GM06990 (cell line): ENCODE results near the gene SMAGP.
"Not testable (repeated sequence)": the region's sequence is repeated elsewhere in the genome, so short reads cannot be mapped to it uniquely, and the experiment has no call there.

Source experiments
- DNase-seq: peaks from one replicate; pipeline ENCODE4 v3.0.0-alpha.2; 2011; ENCODE audit not compliant: insufficient read length; ENCODE audit errors: extremely low read depth
- H3K27me3 ChIP-seq: replicated peaks from 2 replicates; pipeline ENCODE4 v1.6.0; 2011; ENCODE audit warnings: low read length; ENCODE audit not compliant: control insufficient read depth, insufficient read depth
- H3K36me3 ChIP-seq: 2 replicates; pipeline ENCODE4 v1.5.1; 2011; ENCODE audit warnings: low read length; ENCODE audit not compliant: control insufficient read depth, insufficient read depth
- H3K4me3 ChIP-seq: replicated peaks from 2 replicates; pipeline ENCODE4 v1.5.1; 2011; ENCODE audit warnings: low read depth, mild to moderate bottlenecking, control low read depth, low read length
- TF ChIP-seq, protein P1 (sequence below): IDR thresholded peaks from 2 replicates; pipeline ENCODE4 v1.5.1; 2011; ENCODE audit warnings: low read length, control low read depth, mild to moderate bottlenecking, inconsistent platforms; ENCODE audit not compliant: insufficient read depth, poor library complexity, severe bottlenecking

The SMAGP gene

DNA sequence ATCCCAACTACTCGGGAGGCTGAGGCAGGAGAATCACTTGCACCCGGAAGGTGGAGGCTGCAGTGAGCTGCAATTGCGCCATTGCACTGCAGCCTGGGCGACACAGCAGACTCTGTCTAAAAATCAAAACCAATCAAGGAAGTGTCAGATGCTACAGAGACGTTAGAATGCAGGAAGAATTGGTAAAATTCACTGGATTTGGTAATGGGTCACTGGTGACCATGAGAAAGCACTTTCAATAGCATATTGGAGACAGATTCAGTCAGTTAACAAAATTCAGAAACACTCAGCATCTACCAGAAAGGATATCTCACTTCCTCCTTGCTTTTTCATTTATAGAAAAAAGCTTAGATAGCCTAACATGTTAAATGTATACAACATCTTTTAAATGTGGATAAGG is 36.3 kb upstream of the SMAGP start:
- no peak overlapping the region for H3K4me3 ChIP-seq
- TF ChIP-seq, protein P1, sequence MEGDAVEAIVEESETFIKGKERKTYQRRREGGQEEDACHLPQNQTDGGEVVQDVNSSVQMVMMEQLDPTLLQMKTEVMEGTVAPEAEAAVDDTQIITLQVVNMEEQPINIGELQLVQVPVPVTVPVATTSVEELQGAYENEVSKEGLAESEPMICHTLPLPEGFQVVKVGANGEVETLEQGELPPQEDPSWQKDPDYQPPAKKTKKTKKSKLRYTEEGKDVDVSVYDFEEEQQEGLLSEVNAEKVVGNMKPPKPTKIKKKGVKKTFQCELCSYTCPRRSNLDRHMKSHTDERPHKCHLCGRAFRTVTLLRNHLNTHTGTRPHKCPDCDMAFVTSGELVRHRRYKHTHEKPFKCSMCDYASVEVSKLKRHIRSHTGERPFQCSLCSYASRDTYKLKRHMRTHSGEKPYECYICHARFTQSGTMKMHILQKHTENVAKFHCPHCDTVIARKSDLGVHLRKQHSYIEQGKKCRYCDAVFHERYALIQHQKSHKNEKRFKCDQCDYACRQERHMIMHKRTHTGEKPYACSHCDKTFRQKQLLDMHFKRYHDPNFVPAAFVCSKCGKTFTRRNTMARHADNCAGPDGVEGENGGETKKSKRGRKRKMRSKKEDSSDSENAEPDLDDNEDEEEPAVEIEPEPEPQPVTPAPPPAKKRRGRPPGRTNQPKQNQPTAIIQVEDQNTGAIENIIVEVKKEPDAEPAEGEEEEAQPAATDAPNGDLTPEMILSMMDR, result no peak

DNA sequence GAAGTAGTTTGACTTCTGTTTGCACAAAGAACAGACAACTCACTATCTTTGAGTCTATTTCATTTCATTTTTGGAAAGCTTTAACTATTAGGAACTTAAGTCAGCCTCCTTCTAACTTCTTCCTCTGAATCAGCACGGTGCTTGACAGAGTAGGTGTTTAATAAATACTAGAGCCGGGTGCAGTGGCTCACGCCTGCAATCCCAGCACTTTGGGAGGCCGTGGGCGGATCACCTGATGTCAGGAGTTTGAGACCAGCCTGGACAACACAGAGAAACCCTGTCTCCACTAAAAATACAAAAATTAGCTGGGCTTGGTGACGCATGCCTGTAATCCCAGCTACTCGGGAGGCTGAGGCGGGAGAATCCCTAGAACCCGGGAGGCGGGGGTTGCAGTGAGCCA is 30.6 kb upstream of the SMAGP start:
- DNase-seq, H3K4me3 ChIP-seq, H3K27me3 ChIP-seq: not testable (repeated sequence)
- peaks cover 21% of the 10 kb centered on the region for H3K36me3 ChIP-seq

More for the DNA sequence above, 36.3 kb upstream of the SMAGP start:
- DNase-seq, result no peak
- H3K27me3 ChIP-seq, result no peaks in the 10 kb centered on the region
- H3K36me3 ChIP-seq, result peaks cover 20% of the 10 kb centered on the region

DNA sequence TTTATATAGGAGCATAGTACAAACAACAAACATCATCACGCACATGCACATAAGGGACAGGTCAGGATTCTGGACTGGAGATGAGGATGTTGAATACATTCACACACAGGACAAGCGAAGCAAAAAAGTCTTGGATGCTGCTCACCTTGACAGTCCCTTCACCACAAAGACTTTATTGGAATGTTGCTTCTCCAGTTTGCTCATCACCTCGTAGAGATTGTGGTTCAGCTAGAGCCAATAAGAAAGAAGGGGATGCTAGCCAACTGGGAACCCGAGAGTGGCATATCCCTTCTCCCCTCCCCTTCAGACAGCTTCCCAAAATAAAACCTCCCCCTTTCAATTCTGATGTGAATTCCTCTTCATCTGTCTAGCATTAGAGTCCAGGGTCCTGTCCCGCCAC is 25.4 kb upstream of the SMAGP start:
- no peak overlapping the region for H3K4me3 ChIP-seq
- TF ChIP-seq, protein P1, result no peak
- peaks cover 11% of the 10 kb centered on the region for H3K36me3 ChIP-seq
- no peaks in the 10 kb centered on the region for H3K27me3 ChIP-seq
- DNase-seq, result no peak

DNA sequence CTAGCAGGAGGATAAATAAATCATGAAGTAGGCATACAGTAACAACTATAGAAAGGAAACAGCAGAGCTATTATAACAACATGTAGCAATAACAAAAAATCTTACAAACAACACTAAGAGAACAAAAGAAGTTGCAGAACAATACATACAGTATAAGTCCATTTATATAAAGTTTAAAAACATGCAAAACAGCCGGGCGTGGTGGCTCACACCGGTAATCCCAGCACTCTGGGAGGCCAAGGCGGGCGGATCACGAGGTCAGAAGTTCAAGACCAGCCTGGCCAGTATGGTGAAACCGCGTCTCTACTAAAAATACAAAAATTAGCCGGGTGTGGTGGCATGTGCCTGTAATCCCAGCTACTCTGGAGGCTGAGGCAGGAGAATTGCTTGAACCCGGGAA is 23.9 kb upstream of the SMAGP start:
- H3K27me3 ChIP-seq, H3K4me3 ChIP-seq, H3K36me3 ChIP-seq, DNase-seq: not testable (repeated sequence)

DNA sequence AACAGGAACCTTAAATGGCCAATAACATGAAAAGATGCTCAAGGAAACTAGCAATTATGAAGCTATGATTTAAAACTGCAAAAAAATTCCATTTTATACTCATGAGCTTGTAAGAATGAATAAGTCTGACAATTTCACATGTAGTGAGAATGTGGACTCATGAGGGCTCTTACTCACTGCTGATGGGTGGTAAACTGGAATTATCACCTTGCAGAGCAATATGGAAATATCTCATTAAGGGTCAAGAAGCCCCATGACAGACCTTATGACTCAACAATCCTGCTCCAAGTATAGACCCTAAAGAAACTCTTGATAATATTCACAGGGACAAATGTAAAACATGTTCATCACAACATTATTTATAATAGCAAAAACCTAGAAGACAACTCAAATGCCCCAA is 23.5 kb upstream of the SMAGP start:
- TF ChIP-seq, protein P1, result no peak
- Histone ChIP-seq H3K27me3 (no peaks in the 10 kb centered on the region), H3K36me3 (peaks cover 6% of the 10 kb centered on the region), H3K4me3 (no peak overlapping the region)
- no peak for DNase-seq

DNA sequence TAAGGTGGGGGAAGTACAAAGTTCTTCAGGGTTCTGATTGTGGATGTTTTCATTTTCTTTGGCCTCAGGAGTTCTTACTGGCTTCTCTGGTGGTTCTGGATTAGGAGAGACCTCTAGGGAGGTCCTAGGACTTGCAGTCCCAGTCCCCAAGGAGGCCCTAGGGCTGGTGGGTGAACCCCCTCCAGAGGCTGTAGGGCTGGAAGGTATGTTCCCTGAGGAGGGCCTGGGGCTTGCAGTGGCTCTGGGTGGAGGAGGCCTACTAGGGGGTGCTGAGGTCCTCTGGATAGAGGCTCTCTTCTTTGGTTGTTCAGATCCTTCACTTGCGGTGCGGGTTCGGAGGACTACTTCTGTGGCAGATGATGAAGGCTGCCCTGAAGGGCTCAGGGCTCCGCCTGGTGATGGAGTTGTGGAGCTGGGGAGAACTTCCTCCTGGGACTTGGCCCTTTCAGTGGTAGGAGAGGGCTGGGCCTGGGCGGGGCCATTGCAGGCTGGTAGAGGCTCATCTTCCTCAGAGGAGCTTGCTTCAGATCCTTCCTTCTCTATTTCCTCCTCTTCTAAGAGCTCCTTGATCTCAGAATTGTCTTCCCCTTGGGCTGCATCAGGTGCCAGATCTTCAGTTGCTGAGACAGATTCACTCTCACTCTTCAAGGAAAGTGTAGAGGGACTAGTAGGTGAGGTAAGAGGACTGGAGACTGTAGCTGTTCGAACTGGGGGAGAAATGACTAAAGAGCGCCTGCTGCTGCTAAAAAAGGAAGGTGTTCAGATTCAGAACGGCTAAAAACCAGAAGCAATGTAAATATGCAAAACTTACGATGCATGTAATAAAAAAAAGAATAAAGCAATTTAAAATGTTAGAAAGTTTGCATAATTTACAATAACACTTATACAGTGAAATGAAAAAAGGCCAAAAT is 21.6 kb upstream of the SMAGP start:
- not testable (repeated sequence) for H3K36me3 ChIP-seq, H3K4me3 ChIP-seq
- DNase-seq, result peak; percentile 21

More for the DNA sequence above, 21.6 kb upstream of the SMAGP start:
- H3K27me3 ChIP-seq, result not testable (repeated sequence)
- TF ChIP-seq, protein P1, result peak; percentile 40
